Cardiac muscle cell (in vitro differentiated cells and primary cell): ENCODE measurements around the gene GAD2. TPM values are rescaled to one million over a fixed set of nuclear protein-coding genes. Genes with fewer than 3 reads are reported as not detected.

Experiments
- DNase-seq, 2 donors: peaks; one replicate each; pipeline versions ENCODE4 v3.0.0 to v3.0.0-alpha.2; 2010 to 2017; ENCODE audit warnings: low read depth in 1 of 2, low spot score in 1 of 2
- H3K27ac ChIP-seq: fragments of 200-600 bp; sonication (generic); 2 replicates; pipeline ENCODE4 v1.5.1; 2016
- H3K27me3 ChIP-seq: fragments of 200-600 bp; sonication (generic); 2 replicates; pipeline ENCODE4 v1.6.0; 2016; ENCODE audit warnings: control low read depth
- H3K36me3 ChIP-seq: fragments of 200-600 bp; sonication (generic); 2 replicates; pipeline ENCODE4 v1.5.1; 2016; ENCODE audit warnings: control low read depth
- H3K4me1 ChIP-seq: fragments of 200-600 bp; sonication (generic); 2 replicates; pipeline ENCODE4 v1.8.1; 2017; ENCODE audit warnings: low read depth, mild to moderate bottlenecking, mixed run types
- H3K4me3 ChIP-seq: fragments of 200-600 bp; sonication (generic); 2 replicates; pipeline ENCODE4 v1.5.1; 2016; ENCODE audit warnings: mild to moderate bottlenecking
- H3K9me3 ChIP-seq: fragments of 200-600 bp; sonication (generic); 2 replicates; pipeline ENCODE4 v1.5.1; 2017; ENCODE audit warnings: low read depth, mild to moderate bottlenecking, control low read depth
- polyA plus RNA-seq: library from polyadenylated mRNA; unstranded; fragments of >200 nt; fragmentation: Nextera tagmentation; extraction: Ambion mirVana; gene quantifications from 2 replicates; pipeline ENCODE4 v1.2.1, GENCODE V29; 2016
- total RNA-seq: library from RNA; depleted of rRNA; stranded (reverse); fragments of >200 nt; gene quantifications from 2 replicates; pipeline ENCODE4 v1.2.3, GENCODE V29; 2016
- TF ChIP-seq, protein P1 (sequence below): IDR thresholded peaks from 2 replicates; pipeline ENCODE4 v1.5.1; 2012; ENCODE audit warnings: low read depth, mild to moderate bottlenecking, low read length

GAD2 gene
- total and polyA plus RNA-seq, 2 experiments from 2014 or later: not detected

DNA sequence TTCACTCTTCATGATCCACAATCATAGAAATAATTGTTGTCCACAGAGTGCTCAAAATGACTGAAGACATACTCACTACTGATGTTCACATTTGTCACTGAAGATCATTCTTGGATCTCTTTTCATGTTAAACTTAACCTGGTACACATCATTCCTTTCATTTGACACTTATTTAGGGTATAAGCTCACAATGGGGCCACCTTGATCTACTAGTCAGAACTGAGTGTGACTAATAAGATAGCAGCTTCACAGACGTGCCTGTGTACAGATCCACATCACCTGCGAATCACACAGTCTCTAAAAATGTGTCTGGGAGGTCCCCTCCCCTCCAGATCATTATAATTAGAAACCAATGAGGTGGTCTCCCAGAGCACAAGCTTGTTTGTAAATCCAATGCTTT lies 21.8 kb downstream of the GAD2 start:
- no peaks in the 10 kb centered on the region for H3K9me3 ChIP-seq
- no peak for DNase-seq
- H3K27me3 ChIP-seq: peaks cover 26% of the 10 kb centered on the region
- H3K36me3 ChIP-seq: no peaks in the 10 kb centered on the region
- TF ChIP-seq, protein P1, sequence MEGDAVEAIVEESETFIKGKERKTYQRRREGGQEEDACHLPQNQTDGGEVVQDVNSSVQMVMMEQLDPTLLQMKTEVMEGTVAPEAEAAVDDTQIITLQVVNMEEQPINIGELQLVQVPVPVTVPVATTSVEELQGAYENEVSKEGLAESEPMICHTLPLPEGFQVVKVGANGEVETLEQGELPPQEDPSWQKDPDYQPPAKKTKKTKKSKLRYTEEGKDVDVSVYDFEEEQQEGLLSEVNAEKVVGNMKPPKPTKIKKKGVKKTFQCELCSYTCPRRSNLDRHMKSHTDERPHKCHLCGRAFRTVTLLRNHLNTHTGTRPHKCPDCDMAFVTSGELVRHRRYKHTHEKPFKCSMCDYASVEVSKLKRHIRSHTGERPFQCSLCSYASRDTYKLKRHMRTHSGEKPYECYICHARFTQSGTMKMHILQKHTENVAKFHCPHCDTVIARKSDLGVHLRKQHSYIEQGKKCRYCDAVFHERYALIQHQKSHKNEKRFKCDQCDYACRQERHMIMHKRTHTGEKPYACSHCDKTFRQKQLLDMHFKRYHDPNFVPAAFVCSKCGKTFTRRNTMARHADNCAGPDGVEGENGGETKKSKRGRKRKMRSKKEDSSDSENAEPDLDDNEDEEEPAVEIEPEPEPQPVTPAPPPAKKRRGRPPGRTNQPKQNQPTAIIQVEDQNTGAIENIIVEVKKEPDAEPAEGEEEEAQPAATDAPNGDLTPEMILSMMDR: no peak
- no peak overlapping the region for H3K27ac ChIP-seq
- no peak overlapping the region for H3K4me3 ChIP-seq
- H3K4me1 ChIP-seq: no peaks in the 10 kb centered on the region

DNA sequence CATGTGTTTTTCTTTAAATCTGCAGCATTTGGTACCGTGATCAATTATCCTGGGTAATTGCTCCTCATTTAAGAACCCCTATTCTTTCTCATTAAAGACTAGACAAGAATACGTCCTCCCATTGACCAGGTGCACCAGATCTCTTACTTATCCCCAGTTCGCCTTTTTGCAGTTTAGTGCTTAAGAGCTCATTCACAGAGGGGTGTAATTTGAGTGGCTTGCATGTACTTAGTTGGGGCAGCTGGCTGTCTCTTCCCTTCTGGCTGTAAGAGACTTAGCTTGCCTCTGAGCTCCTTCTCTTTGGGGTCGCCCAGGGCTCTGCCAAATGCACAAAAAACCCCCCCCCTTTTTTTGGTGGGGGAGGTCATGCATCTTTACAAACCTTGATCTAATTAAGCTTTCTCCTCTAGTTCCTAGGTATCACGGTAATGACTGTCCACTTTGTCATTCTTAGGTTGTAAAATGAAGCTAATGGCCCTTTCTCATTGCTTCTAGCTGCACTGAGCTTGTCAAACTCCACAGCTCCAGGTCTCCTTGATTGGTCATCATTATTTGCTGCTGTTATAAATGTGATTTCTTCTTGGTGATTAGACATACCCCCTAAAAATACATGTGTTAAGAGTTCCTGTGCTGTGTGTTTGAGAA lies 26.3 kb downstream of the GAD2 start:
- Histone ChIP-seq H3K27me3 (peaks cover 13% of the 10 kb centered on the region), H3K4me3 (no peak overlapping the region), H3K27ac (no peak overlapping the region), H3K36me3 (no peaks in the 10 kb centered on the region), H3K4me1 (no peaks in the 10 kb centered on the region), H3K9me3 (no peaks in the 10 kb centered on the region)
- peak in 1 of 2 donors; percentile 32 for DNase-seq
- TF ChIP-seq, protein P1: no peak

DNA sequence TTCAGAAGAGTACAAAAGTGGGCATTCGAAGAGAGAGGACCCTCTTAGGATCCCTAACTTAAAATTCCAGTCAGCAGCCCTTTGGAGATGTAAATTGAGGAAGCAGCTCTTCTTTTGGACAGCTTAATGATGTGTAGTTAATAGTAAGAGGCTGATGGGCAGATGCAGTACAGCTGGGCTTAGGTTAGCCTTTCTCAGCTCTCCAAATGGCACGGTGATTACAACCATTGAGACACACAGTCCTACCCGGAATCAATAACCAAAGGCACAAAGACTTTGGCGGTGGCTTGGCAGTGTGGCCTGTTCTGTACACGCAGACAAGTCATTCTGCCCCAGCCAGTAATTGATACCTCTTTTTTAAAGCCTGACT lies 26.8 kb downstream of the GAD2 start:
- no peak for DNase-seq
- peaks cover 9% of the 10 kb centered on the region for H3K27me3 ChIP-seq

GRCh38 chr10:26249681-26250080 lies 33.1 kb downstream of the GAD2 start:
- Histone ChIP-seq H3K27me3 (no peaks in the 10 kb centered on the region), H3K36me3 (no peaks in the 10 kb centered on the region), H3K9me3 (no peaks in the 10 kb centered on the region), H3K27ac (no peak overlapping the region), H3K4me1 (no peaks in the 10 kb centered on the region), H3K4me3 (no peak overlapping the region)
- no peak for DNase-seq
- TF ChIP-seq, protein P1: no peak

More for the DNA sequence above, 26.8 kb downstream of the GAD2 start:
- H3K36me3 ChIP-seq: no peaks in the 10 kb centered on the region
- no peaks in the 10 kb centered on the region for H3K4me1 ChIP-seq
- H3K27ac ChIP-seq: no peak overlapping the region
- TF ChIP-seq, protein P1: no peak
- H3K9me3 ChIP-seq: no peaks in the 10 kb centered on the region
- no peak overlapping the region for H3K4me3 ChIP-seq

DNA sequence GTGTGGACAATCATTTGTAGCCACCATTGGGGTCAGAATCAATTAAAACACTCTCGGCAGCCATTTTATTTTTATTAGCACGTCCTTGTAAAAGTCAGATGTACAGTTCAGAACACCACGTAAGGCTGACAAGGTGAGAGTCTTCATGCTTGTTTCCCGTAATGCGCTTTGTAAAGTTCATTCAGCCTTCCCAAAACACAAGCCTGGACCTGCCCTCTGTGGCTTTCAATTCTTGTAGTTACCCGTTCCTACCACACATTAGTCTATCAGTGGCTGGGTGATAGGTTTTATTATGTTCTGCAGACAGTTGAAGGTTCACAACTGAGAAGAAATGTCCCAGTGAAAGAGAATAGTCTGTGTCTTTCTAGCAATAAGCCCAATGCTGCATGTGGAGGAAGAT lies 35.4 kb downstream of the GAD2 start:
- Histone ChIP-seq H3K27ac (no peak overlapping the region), H3K36me3 (no peaks in the 10 kb centered on the region), H3K9me3 (no peaks in the 10 kb centered on the region), H3K4me1 (no peaks in the 10 kb centered on the region), H3K4me3 (no peak overlapping the region), H3K27me3 (peaks cover 4% of the 10 kb centered on the region)
- TF ChIP-seq, protein P1: no peak
- DNase-seq: no peak
